GM19099 (cell line): ENCODE results near the gene PEX14.

Source experiments
- POLR2A ChIP-seq: IDR thresholded peaks from 3 replicates; pipeline ENCODE4 v1.6.1; 2011; ENCODE audit warnings: low read depth; ENCODE audit not compliant: insufficient read length; ENCODE audit errors: extremely low read depth

The PEX14 gene

GRCh38 chr1:10540277-10541005 lies 65.7 kb downstream of the PEX14 start:
- TF ChIP-seq POLR2A, result no peak

- no peak for TF ChIP-seq POLR2A
Observed at GRCh38 chr1:10541286-10541685, 66.5 kb downstream of the PEX14 start.

- TF ChIP-seq POLR2A, result no peak
Observed at GRCh38 chr1:10544239-10544638, 69.5 kb downstream of the PEX14 start.

- TF ChIP-seq POLR2A, result no peak
Observed at GRCh38 chr1:10546896-10547295, 72.1 kb downstream of the PEX14 start.

- no peak for TF ChIP-seq POLR2A
Observed at GRCh38 chr1:10549904-10550664, 75.3 kb downstream of the PEX14 start.

- TF ChIP-seq POLR2A, result no peak
Observed at GRCh38 chr1:10553118-10553517, 78.4 kb downstream of the PEX14 start.

- TF ChIP-seq POLR2A, result no peak
Observed at GRCh38 chr1:10555635-10556429, 81.1 kb downstream of the PEX14 start.

GRCh38 chr1:10556430-10557005 lies 81.8 kb downstream of the PEX14 start:
- TF ChIP-seq POLR2A, result no peak

- TF ChIP-seq POLR2A, result no peak
Observed at GRCh38 chr1:10557714-10558113, 83.0 kb downstream of the PEX14 start.

- TF ChIP-seq POLR2A, result no peak
Observed at GRCh38 chr1:10559386-10559785, 84.6 kb downstream of the PEX14 start.

- TF ChIP-seq POLR2A, result no peak
Observed at GRCh38 chr1:10561497-10561896, 86.7 kb downstream of the PEX14 start.

GRCh38 chr1:10561955-10562354 lies 87.2 kb downstream of the PEX14 start:
- no peak for TF ChIP-seq POLR2A

GRCh38 chr1:10564063-10564462 lies 89.3 kb downstream of the PEX14 start:
- TF ChIP-seq POLR2A, result no peak

GRCh38 chr1:10569531-10569930 lies 94.8 kb downstream of the PEX14 start:
- no peak for TF ChIP-seq POLR2A

GRCh38 chr1:10575616-10576015 lies 100.9 kb downstream of the PEX14 start:
- TF ChIP-seq POLR2A, result no peak
